Sciatic nerve (tissue), 2 donors: ENCODE results near the gene PCDHGB5. TPM values are rescaled to one million over a fixed set of nuclear protein-coding genes. Genes with fewer than 3 reads are reported as not detected.
"Not testable (repeated sequence)": the region's sequence is repeated elsewhere in the genome, so short reads cannot be mapped to it uniquely, and the experiment has no call there.

Experiments
- ATAC-seq: fragments of 200-7000 bp; cut with Tn5 transposase; one replicate; pipeline ENCODE4 v1.9.1; 2020; ENCODE audit warnings: mild to moderate bottlenecking, moderate library complexity
- DNase-seq: peaks from one replicate; pipeline ENCODE4 v3.0.0-alpha.2; 2020; ENCODE audit warnings: low spot score
- intact Hi-C: fragments of 100-400 bp; cut with DNase I; formaldehyde crosslinking; loops from one replicate; pipeline ENCODE4 v1.14.2; 2022
- total RNA-seq: library from RNA; stranded (reverse); fragmentation: NEBNext Ultra II Directional; extraction: Animal tissue kit (Norgen Biotek cat#: 25700); gene quantifications from one replicate; pipeline ENCODE4 v1.2.1, GENCODE V29; 2021
- donor health status: DM: no; HTN: no; CAD: no.
- donor health status: DM: no; HTN: no; CAD: no.

PCDHGB5 gene
- total RNA-seq, 1 donor from 2014 or later: 16.3 TPM

DNA sequence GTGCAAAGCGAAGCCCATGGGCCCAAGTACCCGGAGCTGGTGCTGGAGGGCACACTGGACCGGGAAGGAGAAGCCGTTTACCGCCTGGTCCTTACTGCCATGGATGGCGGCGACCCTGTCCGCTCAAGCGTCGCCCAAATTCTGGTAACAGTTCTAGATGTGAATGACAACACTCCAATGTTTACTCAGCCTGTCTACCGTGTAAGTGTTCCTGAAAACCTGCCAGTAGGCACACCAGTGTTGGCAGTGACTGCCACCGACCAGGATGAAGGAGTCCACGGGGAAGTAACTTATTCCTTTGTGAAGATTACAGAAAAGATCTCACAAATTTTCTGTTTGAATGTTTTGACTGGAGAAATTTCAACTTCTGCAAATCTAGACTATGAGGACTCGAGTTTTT lies 23.1 kb upstream of the PCDHGB5 start:
- DNase-seq: no peak
- ATAC-seq: no peak
- intact Hi-C loops: no loop called here

DNA sequence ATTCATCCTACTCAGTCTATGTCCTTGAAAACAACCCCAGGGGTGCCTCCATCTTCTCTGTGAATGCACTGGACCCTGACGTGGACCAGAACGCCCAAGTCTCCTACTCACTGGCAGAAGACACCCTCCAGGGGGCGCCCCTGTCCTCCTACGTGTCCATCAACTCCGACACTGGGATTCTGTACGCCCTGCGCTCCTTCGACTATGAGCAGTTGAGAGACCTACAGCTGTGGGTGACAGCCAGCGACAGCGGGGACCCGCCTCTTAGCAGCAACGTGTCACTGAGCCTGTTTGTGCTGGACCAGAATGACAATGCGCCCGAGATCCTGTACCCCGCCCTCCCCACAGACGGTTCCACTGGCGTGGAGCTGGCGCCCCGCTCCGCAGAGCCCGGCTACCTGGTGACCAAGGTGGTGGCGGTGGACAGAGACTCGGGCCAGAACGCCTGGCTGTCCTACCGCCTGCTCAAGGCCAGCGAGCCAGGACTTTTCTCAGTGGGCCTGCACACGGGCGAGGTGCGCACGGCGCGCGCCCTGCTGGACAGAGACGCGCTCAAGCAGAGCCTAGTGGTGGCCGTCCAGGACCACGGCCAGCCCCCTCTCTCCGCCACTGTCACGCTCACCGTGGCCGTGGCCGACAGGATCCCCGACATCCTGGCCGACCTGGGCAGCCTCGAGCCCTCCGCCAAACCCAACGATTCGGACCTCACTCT lies 22.1 kb upstream of the PCDHGB5 start:
- intact Hi-C loops, ATAC-seq, DNase-seq: not testable (repeated sequence)

DNA sequence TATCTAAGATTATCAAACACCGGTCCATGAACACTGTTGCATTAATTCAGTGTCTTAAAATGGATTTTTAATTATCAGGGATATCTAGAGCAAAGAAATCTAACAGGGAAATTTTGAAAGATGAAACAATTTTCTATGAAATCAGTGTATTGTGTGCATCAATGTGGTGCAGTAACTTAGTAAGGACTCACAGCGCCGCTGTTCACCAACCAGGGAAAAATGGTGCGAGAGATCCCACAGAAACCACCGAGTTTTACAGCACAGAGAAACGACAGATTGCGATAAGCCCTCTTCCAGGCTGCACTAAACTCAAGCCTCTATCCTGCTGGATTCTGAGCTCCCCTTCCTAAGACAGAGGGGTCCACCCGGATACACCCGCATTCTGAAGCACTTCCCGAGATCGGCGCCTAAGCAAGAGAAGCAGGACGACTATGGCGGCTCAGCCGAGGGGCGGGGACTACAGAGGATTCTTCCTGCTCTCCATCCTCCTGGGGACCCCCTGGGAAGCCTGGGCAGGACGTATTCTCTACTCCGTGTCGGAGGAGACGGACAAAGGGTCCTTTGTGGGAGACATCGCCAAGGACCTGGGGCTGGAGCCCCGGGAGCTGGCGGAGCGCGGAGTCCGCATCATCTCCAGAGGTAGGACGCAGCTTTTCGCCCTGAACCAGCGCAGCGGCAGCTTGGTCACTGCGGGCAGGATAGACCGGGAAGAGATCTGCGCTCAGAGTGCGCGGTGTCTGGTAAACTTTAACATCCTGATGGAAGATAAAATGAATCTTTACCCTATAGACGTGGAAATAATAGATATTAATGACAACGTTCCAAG lies 15.1 kb upstream of the PCDHGB5 start, which contains the start of gene PCDHGA7:
TSS of gene PCDHGA7 (plus strand) at position 274 of the 826 bp plus-strand sequence. CDS start at position 432, 158 bp downstream.
- ATAC-seq (no peak), DNase-seq (no peak)
- intact Hi-C loops: no loop called here

DNA sequence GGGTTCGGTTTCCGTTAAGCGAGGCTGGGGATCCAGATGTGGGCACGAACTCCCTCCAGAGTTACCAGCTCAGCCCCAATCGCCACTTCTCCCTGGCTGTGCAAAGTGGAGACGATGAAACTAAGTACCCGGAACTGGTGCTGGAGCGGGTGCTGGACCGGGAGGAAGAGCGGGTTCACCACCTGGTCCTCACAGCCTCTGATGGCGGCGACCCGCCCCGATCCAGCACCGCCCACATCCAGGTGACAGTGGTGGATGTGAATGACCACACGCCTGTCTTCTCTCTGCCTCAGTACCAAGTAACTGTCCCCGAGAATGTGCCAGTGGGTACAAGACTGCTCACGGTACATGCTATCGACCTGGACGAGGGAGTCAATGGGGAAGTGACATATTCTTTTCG lies 14.4 kb upstream of the PCDHGB5 start:
- DNase-seq: no peak
- no peak for ATAC-seq
- intact Hi-C loops: no loop called here

DNA sequence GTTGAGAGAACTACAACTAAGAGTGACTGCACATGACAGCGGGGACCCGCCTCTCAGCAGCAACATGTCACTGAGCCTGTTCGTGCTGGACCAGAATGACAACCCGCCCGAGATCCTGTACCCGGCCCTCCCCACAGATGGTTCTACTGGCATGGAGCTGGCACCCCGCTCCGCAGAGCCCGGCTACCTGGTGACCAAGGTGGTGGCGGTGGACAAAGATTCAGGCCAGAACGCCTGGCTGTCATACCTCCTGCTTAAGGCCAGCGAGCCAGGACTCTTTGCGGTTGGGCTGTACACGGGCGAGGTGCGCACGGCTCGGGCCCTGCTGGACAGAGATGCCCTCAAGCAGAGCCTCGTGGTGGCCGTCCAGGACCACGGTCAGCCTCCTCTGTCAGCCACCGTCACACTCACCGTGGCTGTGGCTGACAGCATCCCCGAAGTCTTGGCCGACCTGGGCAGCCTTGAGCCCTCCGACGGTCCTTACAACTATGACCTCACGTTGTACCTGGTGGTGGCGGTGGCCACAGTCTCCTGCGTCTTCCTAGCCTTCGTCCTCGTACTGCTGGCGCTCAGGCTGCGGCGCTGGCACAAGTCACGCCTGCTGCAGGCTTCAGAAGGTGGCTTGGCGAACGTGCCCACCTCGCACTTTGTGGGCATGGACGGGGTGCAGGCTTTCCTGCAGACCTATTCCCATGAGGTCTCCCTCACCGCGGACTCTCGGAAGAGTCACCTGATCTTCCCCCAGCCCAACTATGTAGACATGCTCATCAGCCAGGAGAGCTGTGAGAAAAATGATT lies 13.1 kb upstream of the PCDHGB5 start:
- intact Hi-C loops: no loop called here
- no peak for ATAC-seq
- DNase-seq: no peak

DNA sequence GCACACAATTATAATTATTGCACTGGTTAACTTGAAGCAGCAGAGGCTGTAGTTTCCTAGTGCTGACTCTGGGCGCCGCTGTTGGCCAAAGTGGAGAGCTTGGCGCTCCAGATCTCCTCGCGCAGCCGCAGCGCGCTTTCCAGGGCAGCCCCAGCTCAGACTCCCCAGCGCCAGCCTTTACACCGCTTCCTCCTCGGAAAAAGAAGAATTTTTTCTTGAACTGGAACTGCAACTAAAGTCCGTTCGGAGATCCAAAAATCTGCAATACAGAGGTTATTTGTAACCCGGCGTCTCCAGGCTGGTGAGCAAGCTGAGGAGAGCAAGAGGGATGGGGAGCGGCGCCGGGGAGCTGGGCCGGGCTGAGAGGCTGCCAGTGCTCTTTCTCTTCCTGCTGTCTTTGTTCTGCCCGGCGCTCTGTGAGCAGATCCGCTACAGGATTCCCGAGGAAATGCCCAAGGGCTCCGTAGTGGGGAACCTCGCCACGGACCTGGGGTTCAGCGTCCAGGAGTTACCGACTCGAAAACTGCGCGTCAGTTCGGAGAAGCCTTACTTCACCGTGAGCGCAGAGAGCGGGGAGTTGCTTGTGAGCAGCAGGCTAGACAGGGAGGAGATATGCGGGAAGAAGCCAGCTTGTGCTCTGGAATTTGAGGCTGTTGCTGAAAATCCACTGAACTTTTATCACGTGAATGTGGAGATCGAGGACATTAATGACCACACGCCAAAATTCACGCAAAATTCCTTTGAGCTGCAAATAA lies 10.0 kb upstream of the PCDHGB5 start, which contains the start of gene PCDHGB4:
TSS of gene PCDHGB4 (plus strand) at position 142 of the 755 bp plus-strand sequence. CDS start at position 329, 187 bp downstream.
- DNase-seq (peak; percentile 61), ATAC-seq (peak; percentile 51)
- intact Hi-C loops: not testable (repeated sequence)

DNA sequence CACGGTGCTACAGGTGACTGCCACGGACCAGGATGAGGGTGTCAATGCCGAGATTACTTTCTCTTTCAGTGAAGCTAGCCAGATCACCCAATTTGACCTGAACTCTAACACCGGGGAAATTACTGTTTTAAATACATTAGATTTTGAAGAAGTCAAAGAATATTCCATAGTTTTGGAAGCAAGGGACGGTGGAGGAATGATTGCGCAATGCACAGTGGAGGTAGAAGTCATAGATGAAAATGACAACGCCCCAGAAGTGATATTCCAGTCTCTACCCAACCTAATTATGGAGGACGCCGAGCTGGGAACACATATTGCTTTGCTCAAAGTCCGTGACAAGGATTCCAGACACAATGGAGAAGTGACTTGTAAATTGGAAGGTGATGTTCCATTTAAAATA lies 9.1 kb upstream of the PCDHGB5 start:
- DNase-seq (no peak), ATAC-seq (no peak)
- intact Hi-C loops: no loop called here

DNA sequence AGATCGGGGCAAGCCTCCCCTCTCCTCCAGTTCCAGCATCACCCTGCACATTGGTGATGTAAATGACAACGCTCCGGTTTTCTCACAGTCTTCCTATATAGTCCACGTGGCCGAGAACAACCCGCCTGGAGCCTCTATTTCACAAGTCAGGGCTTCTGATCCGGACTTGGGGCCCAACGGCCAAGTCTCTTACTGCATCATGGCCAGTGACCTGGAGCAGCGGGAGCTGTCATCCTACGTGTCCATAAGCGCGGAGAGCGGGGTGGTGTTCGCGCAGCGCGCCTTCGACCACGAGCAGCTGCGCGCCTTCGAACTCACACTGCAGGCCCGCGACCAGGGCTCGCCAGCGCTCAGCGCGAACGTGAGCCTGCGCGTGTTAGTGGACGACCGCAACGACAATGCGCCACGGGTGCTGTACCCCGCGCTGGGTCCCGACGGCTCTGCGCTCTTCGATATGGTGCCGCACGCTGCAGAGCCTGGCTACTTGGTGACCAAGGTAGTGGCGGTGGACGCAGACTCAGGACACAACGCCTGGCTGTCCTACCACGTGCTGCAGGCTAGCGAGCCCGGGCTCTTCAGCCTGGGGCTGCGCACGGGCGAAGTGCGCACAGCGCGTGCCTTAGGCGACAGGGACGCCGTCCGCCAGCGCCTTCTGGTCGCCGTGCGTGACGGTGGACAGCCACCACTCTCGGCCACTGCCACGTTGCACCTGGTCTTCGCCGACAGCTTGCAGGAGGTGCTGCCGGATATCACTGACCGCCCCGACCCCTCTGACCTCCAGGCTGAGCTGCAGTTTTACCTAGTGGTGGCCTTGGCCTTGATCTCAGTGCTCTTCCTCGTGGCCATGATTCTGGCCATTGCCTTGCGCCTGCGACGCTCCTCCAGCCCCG lies 8.3 kb upstream of the PCDHGB5 start:
- no peak for ATAC-seq
- intact Hi-C loops: no loop called here
- no peak for DNase-seq

DNA sequence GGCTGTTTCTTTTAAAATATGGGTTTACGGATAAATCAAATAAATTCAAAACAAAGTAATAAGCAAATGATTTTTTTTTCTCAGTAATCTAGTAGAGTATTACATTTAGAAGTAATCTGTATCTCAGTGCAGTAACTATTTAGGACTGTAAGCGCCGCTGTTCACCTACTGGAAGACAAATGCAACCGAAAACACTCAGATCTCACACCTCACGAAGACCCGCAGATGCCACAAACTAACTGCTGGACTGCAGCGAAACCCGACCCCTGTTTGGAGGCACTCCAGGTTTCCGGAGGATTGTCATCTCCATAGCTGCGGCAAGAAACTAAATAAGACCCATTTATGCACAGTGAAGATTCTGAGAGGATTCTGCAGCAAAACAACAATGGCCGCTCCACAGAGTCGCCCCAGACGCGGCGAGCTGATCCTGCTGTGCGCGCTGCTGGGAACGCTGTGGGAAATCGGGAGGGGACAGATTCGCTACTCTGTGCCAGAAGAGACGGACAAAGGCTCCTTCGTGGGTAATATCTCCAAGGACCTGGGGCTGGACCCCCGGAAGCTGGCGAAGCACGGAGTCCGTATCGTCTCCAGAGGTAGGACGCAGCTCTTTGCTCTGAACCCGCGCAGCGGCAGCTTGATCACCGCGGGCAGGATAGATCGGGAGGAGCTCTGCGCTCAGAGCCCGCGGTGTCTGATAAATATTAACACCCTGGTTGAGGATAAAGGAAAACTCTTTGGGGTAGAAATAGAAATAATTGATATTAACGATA lies 5.1 kb upstream of the PCDHGB5 start, which contains the start of gene PCDHGA8:
TSS of gene PCDHGA8 (plus strand) at position 205 of the 770 bp plus-strand sequence. CDS start at position 386, 181 bp downstream.
- intact Hi-C loops: no loop called here
- no peak for ATAC-seq
- no peak for DNase-seq

DNA sequence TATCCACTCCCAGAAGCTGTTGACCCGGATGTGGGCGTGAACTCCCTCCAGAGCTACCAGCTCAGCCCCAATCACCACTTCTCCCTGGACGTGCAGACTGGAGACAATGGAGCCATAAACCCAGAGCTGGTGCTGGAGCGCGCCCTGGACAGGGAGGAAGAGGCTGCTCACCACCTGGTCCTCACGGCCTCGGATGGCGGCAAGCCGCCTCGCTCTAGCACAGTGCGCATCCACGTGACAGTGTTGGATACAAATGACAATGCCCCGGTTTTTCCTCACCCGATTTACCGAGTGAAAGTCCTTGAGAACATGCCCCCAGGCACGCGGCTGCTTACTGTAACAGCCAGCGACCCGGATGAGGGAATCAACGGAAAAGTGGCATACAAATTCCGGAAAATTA lies 4.5 kb upstream of the PCDHGB5 start:
- DNase-seq: no peak
- intact Hi-C loops: no loop called here
- no peak for ATAC-seq

DNA sequence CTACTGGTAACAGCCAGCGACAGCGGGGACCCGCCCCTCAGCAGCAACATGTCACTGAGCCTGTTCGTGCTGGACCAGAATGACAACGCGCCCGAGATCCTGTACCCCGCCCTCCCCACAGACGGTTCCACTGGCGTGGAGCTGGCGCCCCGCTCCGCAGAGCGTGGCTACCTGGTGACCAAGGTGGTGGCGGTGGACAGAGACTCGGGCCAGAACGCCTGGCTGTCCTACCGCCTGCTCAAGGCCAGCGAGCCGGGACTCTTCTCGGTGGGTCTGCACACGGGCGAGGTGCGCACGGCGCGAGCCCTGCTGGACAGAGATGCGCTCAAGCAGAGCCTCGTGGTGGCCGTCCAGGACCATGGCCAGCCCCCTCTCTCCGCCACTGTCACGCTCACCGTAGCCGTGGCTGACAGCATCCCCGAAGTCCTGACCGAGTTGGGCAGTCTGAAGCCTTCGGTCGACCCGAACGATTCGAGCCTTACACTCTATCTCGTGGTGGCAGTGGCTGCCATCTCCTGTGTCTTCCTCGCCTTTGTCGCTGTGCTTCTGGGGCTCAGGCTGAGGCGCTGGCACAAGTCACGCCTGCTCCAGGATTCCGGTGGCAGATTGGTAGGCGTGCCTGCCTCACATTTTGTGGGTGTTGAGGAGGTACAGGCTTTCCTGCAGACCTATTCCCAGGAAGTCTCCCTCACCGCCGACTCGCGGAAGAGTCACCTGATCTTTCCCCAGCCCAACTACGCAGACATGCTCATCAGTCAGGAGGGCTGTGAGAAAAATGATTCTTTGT lies 3.2 kb upstream of the PCDHGB5 start:
- ATAC-seq, intact Hi-C loops, DNase-seq: not testable (repeated sequence)

DNA sequence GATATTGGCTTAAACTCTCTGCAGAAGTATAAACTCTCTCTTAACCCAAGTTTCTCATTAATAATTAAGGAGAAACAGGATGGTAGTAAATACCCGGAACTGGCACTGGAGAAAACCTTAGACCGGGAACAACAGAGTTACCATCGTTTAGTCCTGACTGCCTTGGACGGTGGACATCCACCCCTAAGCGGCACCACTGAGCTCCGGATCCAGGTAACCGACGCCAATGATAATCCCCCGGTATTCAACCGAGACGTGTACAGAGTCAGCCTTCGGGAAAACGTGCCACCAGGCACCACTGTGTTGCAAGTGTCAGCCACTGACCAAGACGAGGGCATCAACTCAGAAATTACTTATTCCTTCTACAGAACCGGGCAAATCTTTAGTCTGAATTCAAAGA lies 861 bp downstream of the PCDHGB5 start:
- intact Hi-C loops: no loop called here
- no peak for ATAC-seq
- DNase-seq: no peak

DNA sequence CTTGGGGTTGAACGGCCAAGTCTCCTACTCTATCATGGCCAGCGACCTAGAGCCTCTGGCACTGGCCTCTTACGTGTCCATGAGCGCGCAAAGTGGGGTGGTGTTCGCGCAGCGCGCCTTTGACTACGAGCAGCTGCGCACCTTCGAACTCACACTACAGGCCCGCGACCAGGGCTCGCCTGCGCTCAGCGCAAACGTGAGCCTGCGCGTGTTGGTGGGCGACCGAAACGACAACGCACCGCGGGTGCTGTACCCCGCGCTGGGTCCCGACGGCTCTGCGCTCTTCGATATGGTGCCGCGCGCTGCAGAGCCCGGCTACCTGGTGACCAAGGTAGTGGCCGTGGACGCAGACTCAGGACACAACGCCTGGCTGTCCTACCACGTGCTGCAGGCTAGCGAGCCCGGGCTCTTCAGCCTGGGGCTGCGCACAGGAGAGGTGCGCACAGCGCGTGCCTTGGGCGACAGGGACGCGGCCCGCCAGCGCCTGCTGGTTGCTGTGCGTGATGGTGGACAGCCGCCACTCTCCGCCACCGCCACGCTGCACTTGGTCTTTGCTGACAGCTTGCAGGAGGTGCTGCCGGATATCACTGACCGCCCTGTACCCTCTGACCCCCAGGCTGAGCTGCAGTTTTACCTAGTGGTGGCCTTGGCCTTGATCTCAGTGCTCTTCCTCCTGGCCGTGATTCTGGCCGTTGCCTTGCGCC lies 2.0 kb downstream of the PCDHGB5 start:
- DNase-seq (no peak), ATAC-seq (no peak)
- intact Hi-C loops: no loop called here

DNA sequence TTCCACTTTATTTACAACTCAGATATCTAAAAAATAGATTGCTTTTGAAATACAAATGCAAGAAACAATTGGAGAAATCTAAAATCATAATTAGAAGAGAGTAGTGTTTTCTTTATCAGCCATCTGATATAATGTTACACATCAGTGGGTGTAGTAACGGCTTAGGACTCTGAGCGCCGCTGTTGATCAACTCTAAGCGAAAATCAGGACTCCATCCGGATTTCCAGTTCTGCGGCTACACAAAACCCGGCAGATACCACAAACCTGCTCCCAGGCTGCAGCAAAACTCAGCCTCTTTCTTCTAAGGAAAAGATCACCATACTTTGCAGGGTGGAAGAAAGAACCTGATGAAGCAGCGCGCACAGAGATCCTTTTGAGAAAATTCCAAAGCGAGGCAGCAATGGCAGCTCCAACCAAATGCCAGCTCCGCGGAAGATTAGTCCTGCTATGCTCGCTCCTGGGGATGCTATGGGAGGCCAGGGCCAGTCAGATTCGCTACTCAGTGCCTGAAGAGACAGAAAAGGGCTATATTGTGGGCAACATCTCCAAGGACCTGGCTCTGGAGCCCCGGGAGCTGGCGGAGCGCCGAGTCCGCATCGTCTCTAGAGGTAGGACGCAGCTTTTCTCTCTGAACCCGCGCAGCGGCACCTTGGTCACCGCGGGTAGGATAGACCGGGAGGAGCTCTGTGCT lies 5.0 kb downstream of the PCDHGB5 start, which contains the start of gene PCDHGA9:
TSS of gene PCDHGA9 (plus strand) at position 226 of the 691 bp plus-strand sequence. CDS start at position 401, 175 bp downstream.
- DNase-seq (no peak), ATAC-seq (no peak)
- intact Hi-C loops: no loop called here

DNA sequence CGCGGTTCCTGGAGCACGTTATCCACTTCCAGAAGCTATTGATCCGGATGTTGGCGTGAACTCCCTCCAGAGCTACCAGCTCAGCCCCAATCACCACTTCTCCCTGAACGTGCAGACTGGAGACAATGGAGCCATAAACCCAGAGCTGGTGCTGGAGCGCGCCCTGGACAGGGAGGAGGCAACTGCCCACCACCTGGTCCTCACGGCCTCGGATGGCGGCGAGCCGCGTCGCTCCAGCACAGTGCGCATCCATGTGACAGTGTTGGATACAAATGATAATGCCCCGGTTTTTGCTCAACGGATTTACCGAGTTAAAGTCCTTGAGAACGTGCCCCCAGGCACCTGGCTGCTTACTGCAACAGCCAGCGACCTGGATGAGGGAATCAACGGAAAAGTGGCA lies 5.6 kb downstream of the PCDHGB5 start:
- intact Hi-C loops: no loop called here
- ATAC-seq (no peak), DNase-seq (no peak)
